Left hindlimb (tissue), 1 donor: ENCODE results near the gene GABRB2.
"Not testable (repeated sequence)": the region's sequence is repeated elsewhere in the genome, so short reads cannot be mapped to it uniquely, and the experiment has no call there.

Experiments
- DNase-seq: peaks from one replicate; pipeline ENCODE4 v3.0.0-alpha.2; 2018

The GABRB2 gene

GRCh38 chr5:161380486-161380885, 166.0 kb downstream of the GABRB2 start:
- DNase-seq, result no peak

- no peak for DNase-seq
Observed at GRCh38 chr5:161378701-161379100, 167.8 kb downstream of the GABRB2 start.

GRCh38 chr5:161376034-161376433, 170.5 kb downstream of the GABRB2 start:
- DNase-seq, result no peak

- no peak for DNase-seq
Observed at GRCh38 chr5:161373345-161373707, 173.2 kb downstream of the GABRB2 start.

GRCh38 chr5:161372682-161373344, 173.7 kb downstream of the GABRB2 start:
- no peak for DNase-seq

- DNase-seq, result no peak
Observed at GRCh38 chr5:161369022-161369421, 177.5 kb downstream of the GABRB2 start.

- DNase-seq, result no peak
Observed at GRCh38 chr5:161358446-161358845, 188.1 kb downstream of the GABRB2 start.

GRCh38 chr5:161344234-161344633, 202.3 kb downstream of the GABRB2 start:
- DNase-seq, result no peak

GRCh38 chr5:161342886-161343285, 203.6 kb downstream of the GABRB2 start:
- DNase-seq, result no peak

GRCh38 chr5:161340012-161340411, 206.5 kb downstream of the GABRB2 start:
- DNase-seq, result no peak

- DNase-seq, result no peak
Observed at GRCh38 chr5:161333194-161333880, 213.2 kb downstream of the GABRB2 start.

- DNase-seq, result no peak
Observed at GRCh38 chr5:161332343-161332742, 214.2 kb downstream of the GABRB2 start.

- DNase-seq, result no peak
Observed at GRCh38 chr5:161314033-161314432, 232.5 kb downstream of the GABRB2 start.

GRCh38 chr5:161312882-161313281, 233.6 kb downstream of the GABRB2 start:
- DNase-seq, result no peak

GRCh38 chr5:161311965-161312364, 234.6 kb downstream of the GABRB2 start:
- no peak for DNase-seq

- DNase-seq, result no peak
Observed at GRCh38 chr5:161311146-161311708, 235.3 kb downstream of the GABRB2 start.

- DNase-seq, result no peak
Observed at GRCh38 chr5:161306351-161306995, 240.1 kb downstream of the GABRB2 start.

- DNase-seq, result no peak
Observed at GRCh38 chr5:161305601-161306000, 240.9 kb downstream of the GABRB2 start.

- no peak for DNase-seq
Observed at GRCh38 chr5:161302559-161302958, 244.0 kb downstream of the GABRB2 start.

- no peak for DNase-seq
Observed at GRCh38 chr5:161301586-161301985, 244.9 kb downstream of the GABRB2 start.

- no peak for DNase-seq
Observed at GRCh38 chr5:161299053-161299452, 247.5 kb downstream of the GABRB2 start.

GRCh38 chr5:161297388-161297787, 249.1 kb downstream of the GABRB2 start:
- DNase-seq, result not testable (repeated sequence)

GRCh38 chr5:161295721-161296250, 250.7 kb downstream of the GABRB2 start:
- no peak for DNase-seq

GRCh38 chr5:161288071-161288470, 258.5 kb downstream of the GABRB2 start:
- no peak for DNase-seq
